Measurements from ENCODE around the gene SH3PXD2A.
"Not testable (repeated sequence)": the region's sequence is repeated elsewhere in the genome, so short reads cannot be mapped to it uniquely, and the experiment has no call there.

SH3PXD2A gene

GRCh38 chr10:103638948-103639347 is 216.4 kb downstream of the SH3PXD2A start:
- in situ Hi-C loops (cut with MboI; ENCODE audit: low sequenced_read_pairs), result no loop called here

DNA sequence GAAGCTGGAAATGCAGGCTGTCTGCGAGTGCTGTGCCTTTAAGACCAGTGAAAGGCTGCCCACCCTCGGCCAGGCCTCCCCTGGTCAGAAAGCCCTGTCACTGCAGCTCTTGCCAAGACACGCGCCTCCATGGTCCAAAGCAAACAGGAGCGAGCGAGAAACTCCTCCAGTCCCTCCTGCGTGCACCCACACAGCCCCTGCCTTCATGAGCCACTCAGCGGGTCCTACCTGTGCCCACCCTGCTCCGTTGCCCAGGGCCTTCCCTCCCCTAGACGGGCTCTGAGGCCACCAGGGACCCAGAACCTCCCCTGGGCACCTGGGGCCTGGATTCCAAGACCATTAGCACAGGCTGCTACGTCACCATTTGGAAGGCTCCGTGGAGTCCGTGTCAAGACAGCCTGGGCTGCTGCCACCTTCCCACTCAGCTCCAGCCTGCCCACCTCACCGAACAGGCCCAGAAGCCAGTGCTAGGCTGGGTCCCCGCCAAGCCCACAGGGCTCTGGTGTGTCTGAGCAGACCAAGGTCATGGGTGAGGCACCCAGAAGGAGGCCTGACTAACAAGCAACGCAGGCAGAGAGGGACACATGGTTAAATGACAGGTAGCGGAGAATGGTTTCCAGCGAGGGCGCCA is 217.3 kb downstream of the SH3PXD2A start:
- in situ Hi-C loops (cut with MboI; ENCODE audit: low sequenced_read_pairs), result no loop called here

DNA sequence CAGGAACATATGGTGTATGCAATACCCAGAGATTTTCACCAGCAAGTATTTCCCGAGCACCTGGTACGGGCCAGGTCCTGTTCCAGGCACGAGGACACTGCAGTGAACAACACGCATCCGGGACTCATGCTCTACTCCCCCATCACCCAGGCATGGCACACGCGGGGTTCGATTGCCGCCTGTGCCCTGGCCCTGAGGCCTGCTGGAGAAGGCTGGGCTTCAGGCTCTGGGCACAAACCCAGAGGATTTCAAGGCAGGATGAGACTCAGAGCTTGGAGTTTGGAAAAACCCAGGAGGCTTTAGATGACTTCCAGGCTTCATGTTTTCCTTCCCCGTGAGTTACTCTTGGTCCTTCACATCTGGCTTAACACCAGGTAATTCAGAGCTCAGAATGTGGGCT is 218.4 kb downstream of the SH3PXD2A start:
- in situ Hi-C loops (cut with MboI; ENCODE audit: low sequenced_read_pairs), result no loop called here

DNA sequence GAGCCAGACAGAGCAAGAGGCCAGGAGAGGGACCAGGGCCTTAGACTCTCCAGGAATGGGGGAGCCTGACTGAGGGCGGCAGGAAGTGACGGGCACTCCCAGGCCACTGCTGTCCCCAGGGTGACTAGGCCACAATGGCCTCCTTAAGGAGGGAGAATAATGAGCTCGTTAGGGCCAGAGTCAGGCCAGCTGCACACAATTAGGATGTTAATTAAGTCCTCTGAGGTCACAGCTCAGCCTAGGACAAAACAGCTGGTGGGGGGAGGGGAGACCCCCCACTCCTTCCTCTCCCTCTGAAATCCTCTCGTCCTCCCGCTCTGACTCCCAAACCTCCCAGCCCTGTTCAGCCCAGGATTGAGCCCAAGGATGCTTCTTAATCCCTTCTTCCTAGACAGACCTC is 218.9 kb downstream of the SH3PXD2A start:
- in situ Hi-C loops (cut with MboI; ENCODE audit: low sequenced_read_pairs), result no loop called here

GRCh38 chr10:103635580-103635979 is 219.8 kb downstream of the SH3PXD2A start:
- in situ Hi-C loops (cut with MboI; ENCODE audit: low sequenced_read_pairs), result no loop called here

DNA sequence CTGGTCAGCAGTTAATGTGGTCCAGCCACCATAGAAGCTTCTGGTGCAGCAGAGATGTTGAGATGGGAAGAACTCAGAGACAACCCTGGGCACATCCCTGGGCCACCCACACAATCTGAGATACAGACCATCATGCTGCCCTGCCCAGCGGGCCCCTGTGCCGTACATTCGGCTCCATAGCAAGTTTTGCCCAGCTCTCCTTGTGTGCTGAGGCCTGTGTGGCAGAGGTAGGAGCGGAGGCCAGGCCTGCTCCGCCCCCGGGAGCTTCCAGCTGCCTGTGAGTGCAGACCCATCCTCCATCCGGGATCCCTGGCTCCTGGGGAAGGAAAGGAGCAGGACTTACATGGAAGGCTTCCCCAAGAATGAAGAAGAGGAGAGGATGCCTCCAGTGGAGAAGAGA is 221.5 kb downstream of the SH3PXD2A start:
- in situ Hi-C loops (cut with MboI; ENCODE audit: low sequenced_read_pairs), result no loop called here

GRCh38 chr10:103632871-103633270 is 222.5 kb downstream of the SH3PXD2A start:
- in situ Hi-C loops (cut with MboI; ENCODE audit: low sequenced_read_pairs), result not testable (repeated sequence)

DNA sequence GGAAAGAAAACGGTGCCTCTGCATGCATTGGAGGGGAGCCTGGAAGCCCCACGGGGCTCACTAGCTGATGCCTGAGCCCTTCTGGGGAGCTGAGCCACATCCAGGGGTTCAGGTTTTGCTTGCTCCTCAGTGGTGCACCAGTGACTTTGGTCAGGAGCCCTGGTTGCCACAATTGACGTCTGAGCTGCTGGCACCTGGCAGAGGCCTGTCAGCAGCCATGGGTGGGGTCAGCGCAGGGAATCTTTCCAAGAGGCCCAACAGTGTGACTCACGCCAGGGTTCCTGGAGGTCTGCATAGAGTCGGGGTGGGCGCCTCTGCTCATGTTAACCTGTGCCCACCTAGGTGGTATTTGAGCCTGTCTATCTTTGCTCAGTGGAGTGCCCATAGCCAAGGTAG is 223.1 kb downstream of the SH3PXD2A start:
- in situ Hi-C loops (cut with MboI; ENCODE audit: low sequenced_read_pairs), result no loop called here

- in situ Hi-C loops (cut with MboI; ENCODE audit: low sequenced_read_pairs), result no loop called here
Measured at GRCh38 chr10:103630156-103630555, 225.2 kb downstream of the SH3PXD2A start.

DNA sequence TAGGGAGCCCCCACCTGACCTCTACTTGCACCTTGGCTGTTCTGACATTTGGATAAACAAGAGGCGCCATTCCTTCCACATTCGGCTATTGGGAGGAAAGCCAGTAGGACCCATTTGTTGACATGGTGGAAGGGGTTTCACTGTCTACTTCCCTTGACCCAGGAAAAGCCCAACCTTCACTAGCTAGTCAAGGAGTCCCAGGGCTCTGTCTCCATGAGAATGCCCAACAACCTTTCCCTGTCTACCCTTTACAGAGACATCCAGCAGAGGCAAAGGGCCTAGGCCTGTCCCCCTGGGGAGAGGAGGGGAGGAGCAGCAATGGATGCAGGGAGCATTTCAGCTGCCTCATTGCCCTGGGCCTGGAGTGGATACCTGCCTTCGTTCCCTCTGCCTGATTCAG is 225.8 kb downstream of the SH3PXD2A start:
- in situ Hi-C loops (cut with MboI; ENCODE audit: low sequenced_read_pairs), result no loop called here

DNA sequence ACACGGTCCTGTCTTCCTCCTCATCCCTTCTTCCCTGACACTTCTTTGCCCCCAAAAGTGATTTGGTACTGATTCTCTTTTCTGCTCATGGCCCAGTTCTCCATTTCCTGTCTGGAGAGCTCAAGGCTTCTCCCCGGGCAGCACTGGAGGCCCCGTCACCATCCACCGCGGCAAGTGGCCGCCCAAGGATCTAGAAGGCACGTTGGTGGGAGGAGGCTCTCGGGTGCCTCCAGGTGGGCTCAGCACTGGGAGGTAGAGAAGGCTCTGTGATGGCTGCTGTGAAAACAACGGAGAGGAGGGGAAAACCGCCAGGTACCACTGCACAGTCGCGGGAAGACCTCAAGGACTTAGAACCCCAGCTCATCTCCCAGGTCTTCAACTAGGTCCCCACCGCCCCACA is 227.5 kb downstream of the SH3PXD2A start:
- in situ Hi-C loops (cut with MboI; ENCODE audit: low sequenced_read_pairs), result no loop called here

GRCh38 chr10:103627111-103627892 is 228.1 kb downstream of the SH3PXD2A start:
- in situ Hi-C loops (cut with MboI; ENCODE audit: low sequenced_read_pairs), result no loop called here

- in situ Hi-C loops (cut with MboI; ENCODE audit: low sequenced_read_pairs), result no loop called here
Measured at GRCh38 chr10:103626178-103626577, 229.2 kb downstream of the SH3PXD2A start.

DNA sequence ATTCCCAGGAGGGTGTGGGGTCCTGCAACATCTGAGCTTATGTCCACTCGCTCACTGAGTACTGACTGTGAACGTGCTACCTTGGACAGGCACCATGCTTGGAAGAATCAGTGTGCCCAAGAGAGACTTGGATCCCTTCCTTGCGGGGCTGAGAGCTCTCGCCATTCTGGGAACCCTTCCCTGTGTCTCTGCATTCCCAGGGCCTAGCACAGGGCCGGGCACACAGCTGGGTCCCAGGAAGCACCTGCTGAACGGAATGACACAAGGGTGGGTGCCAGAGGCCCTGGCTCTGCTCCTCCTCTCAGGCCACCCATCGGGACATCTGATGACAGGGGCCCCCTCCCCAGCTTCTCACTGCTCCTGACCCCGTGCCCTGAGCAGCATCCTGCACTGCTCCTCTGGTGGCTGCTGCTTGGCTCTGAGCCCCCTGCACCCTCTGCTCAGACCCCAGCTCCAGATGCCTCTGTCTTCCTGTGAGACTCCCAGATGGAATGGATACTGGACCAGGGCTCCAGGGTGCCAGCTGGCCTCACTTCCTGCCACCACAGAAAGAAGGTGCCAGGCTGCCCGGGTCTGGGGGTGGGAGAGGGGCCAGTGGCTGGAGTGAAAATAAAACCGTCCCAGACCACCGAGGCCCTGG is 232.3 kb downstream of the SH3PXD2A start:
- in situ Hi-C loops (cut with MboI; ENCODE audit: low sequenced_read_pairs), result no loop called here

DNA sequence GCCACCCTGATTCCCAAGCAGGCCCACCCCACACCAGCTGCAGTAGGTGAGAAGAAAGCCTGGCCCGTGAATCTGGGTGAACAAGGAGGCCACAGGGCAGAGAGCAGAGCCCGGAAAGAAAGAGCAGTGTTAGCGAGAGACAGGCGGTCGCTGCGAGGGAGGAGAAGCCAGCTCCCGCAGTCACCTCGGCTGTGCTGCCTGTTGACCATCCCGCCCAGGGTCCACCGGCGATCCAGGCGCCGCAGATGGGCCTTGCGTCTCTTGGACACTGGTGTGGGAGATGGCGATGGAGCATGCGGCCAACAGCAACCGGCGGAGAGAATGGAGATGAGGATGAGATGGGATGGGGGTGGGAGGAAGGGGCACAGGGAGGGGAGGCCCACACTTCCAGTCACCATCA is 233.1 kb downstream of the SH3PXD2A start:
- in situ Hi-C loops (cut with MboI; ENCODE audit: low sequenced_read_pairs), result no loop called here

DNA sequence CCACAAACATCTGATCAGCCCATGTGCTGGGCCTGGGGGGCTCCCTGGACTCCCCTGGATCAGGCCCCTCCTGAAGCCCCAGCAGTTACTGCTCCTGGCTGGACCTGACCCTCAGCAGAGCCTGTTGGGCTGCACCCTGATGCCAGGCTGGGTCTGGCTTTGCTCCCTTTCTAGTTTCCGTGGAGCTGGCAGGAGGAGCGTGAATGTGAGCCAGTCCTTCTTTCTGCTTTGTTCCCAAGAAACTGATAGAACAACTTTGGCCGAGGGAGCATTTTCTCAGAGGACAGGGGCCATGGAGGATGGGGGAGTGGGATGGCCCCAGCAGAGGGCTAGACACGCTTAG is 233.6 kb downstream of the SH3PXD2A start:
- in situ Hi-C loops (cut with MboI; ENCODE audit: low sequenced_read_pairs), result no loop called here

- in situ Hi-C loops (cut with MboI; ENCODE audit: low sequenced_read_pairs), result no loop called here
Measured at GRCh38 chr10:103620891-103621782, 234.2 kb downstream of the SH3PXD2A start.

DNA sequence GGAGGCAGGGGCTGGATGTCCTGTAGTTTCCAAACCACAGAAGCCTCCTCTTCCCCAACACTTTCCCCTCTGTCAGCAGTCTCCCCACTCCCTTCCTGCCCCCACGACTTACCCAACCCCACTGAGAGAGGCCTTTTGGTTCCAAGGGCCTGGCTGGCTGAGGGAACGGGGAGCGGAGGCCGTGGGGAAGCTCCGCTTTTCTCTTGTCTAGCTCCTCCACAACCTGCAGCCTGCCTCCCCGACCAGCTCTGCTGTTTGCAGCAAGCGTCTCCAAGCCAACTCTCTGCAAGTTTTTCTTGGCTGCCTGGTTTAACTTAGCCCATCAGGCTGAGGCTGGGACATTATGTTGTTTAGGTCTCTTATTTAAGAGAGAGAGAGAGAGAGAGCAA is 235.0 kb downstream of the SH3PXD2A start:
- in situ Hi-C loops (cut with MboI; ENCODE audit: low sequenced_read_pairs), result no loop called here

GRCh38 chr10:103619424-103620351 is 235.7 kb downstream of the SH3PXD2A start:
- in situ Hi-C loops (cut with MboI; ENCODE audit: low sequenced_read_pairs), result no loop called here

All from HL-60/S4 treated with retinoic acid at 250 ng/mL for 4 days and 3 days (cell line).